HEK293T (cell line): ENCODE measurements around the gene SEMA4D.

Source experiments
- CTCF ChIA-PET: fragments of 350-600 bp; formaldehyde crosslinking; extraction: SDS; loops from one replicate; lab custom pipeline; 2021; ENCODE audit warnings: antibody characterized with exemption, inconsistent platforms; lab: Yijun Ruan, JAX
- POLR2A ChIA-PET: fragments of 350-600 bp; formaldehyde crosslinking; extraction: SDS; loops from one replicate; lab custom pipeline; 2020; ENCODE audit warnings: antibody characterized with exemption, inconsistent platforms; lab: Yijun Ruan, JAX
- DNase-seq: peaks from one replicate; pipeline ENCODE4 v3.0.0; 2012; ENCODE audit warnings: mixed read lengths; ENCODE audit errors: extremely low spot score
- ARNT ChIP-seq: fragments of 450-650 bp; IDR thresholded peaks from 2 replicates; pipeline ENCODE4 v1.6.1; 2017; ENCODE audit warnings: mild to moderate bottlenecking
- BHLHE40 ChIP-seq: fragments of 450-650 bp; IDR thresholded peaks from 2 replicates; pipeline ENCODE4 v1.6.1; 2016; ENCODE audit warnings: mild to moderate bottlenecking, moderate library complexity, borderline replicate concordance
- CTBP1 ChIP-seq: fragments of 450-650 bp; IDR thresholded peaks from 2 replicates; pipeline ENCODE4 v1.6.1; 2016; ENCODE audit warnings: borderline replicate concordance
- ELF4 ChIP-seq: fragments of 450-650 bp; IDR thresholded peaks from 2 replicates; pipeline ENCODE4 v1.6.1; 2017; ENCODE audit warnings: antibody characterized with exemption
- FOXA1 ChIP-seq: fragments of 450-650 bp; IDR thresholded peaks from 2 replicates; pipeline ENCODE4 v1.6.1; 2016; ENCODE audit warnings: mild to moderate bottlenecking
- FOXK2 ChIP-seq: fragments of 450-650 bp; IDR thresholded peaks from 2 replicates; pipeline ENCODE4 v1.6.1; 2016; ENCODE audit warnings: mild to moderate bottlenecking
- FOXM1 ChIP-seq: fragments of 450-650 bp; IDR thresholded peaks from 2 replicates; pipeline ENCODE4 v1.6.1; 2017; ENCODE audit warnings: mild to moderate bottlenecking, borderline replicate concordance
- HDGF ChIP-seq: fragments of 450-650 bp; IDR thresholded peaks from 2 replicates; pipeline ENCODE4 v1.6.1; 2017; ENCODE audit warnings: antibody characterized with exemption, borderline replicate concordance
- L3MBTL2 ChIP-seq: fragments of 450-650 bp; conservative IDR thresholded peaks from 2 replicates; pipeline ENCODE4 v1.6.1; 2016; ENCODE audit warnings: mild to moderate bottlenecking
- LEF1 ChIP-seq: fragments of 450-650 bp; IDR thresholded peaks from 2 replicates; pipeline ENCODE4 v1.6.1; 2017; ENCODE audit warnings: mild to moderate bottlenecking, borderline replicate concordance
- NFRKB ChIP-seq: fragments of 450-650 bp; IDR thresholded peaks from 2 replicates; pipeline ENCODE4 v1.6.1; 2016; ENCODE audit warnings: mild to moderate bottlenecking, moderate library complexity
- PKNOX1 ChIP-seq: fragments of 450-650 bp; IDR thresholded peaks from 2 replicates; pipeline ENCODE4 v1.6.1; 2016
- SP1 ChIP-seq: fragments of 450-650 bp; IDR thresholded peaks from 2 replicates; pipeline ENCODE4 v1.6.1; 2017
- SUZ12 ChIP-seq: fragments of 450-650 bp; IDR thresholded peaks from 2 replicates; pipeline ENCODE4 v1.6.1; 2016; ENCODE audit warnings: mild to moderate bottlenecking
- TARDBP ChIP-seq: fragments of 450-650 bp; IDR thresholded peaks from 2 replicates; pipeline ENCODE4 v1.6.1; 2016
- ZNF384 ChIP-seq: fragments of 450-650 bp; IDR thresholded peaks from 2 replicates; pipeline ENCODE4 v1.6.1; 2016

Gene SEMA4D

GRCh38 chr9:89531766-89532165 is 33.9 kb upstream of the SEMA4D start:
- DNase-seq = no peak
- POLR2A ChIA-PET = no interaction called here
- CTCF ChIA-PET = no interaction called here
- TF ChIP-seq SP1 (no peak), FOXA1 (no peak), NFRKB (no peak), TARDBP (no peak), CTBP1 (no peak), ELF4 (no peak), BHLHE40 (no peak), PKNOX1 (no peak), FOXM1 (no peak), HDGF (no peak), ARNT (no peak), L3MBTL2 (no peak), ZNF384 (no peak), SUZ12 (no peak), LEF1 (no peak), FOXK2 (no peak)

- no peak for DNase-seq
- no peak for TF ChIP-seq ZNF384
- no peak for TF ChIP-seq FOXA1
- TF ChIP-seq SUZ12 = no peak
- TF ChIP-seq NFRKB = no peak
- no peak for TF ChIP-seq ELF4
- CTCF ChIA-PET = interaction anchor here (1.2 kb wide), 1 partner anchor 18 kb away, joined by 5 read pairs; no protein-coding TSS in a partner anchor
- POLR2A ChIA-PET = no interaction called here
These were observed 32.8 kb upstream of the SEMA4D start for GRCh38 chr9:89530726-89531125.

GRCh38 chr9:89529243-89530035 is 31.5 kb upstream of the SEMA4D start:
- POLR2A ChIA-PET = no interaction called here
- CTCF ChIA-PET = no interaction called here
- no peak for TF ChIP-seq NFRKB
- TF ChIP-seq PKNOX1 = no peak
- TF ChIP-seq ARNT = no peak
- TF ChIP-seq FOXK2 = no peak
- DNase-seq = no peak

- DNase-seq = no peak
- CTCF ChIA-PET = interaction anchor here (0.6 kb wide), 1 partner anchor 19 kb away, joined by 3 read pairs; no protein-coding TSS in a partner anchor
- POLR2A ChIA-PET = no interaction called here
- no peak for TF ChIP-seq ELF4
- TF ChIP-seq LEF1 = no peak
- no peak for TF ChIP-seq FOXM1
- TF ChIP-seq BHLHE40 = no peak
- TF ChIP-seq CTBP1 = no peak
- no peak for TF ChIP-seq NFRKB
- TF ChIP-seq ARNT = no peak
- no peak for TF ChIP-seq FOXK2
- no peak for TF ChIP-seq L3MBTL2
These were observed 30.6 kb upstream of the SEMA4D start for GRCh38 chr9:89528540-89528939.

GRCh38 chr9:89528131-89528530 is 30.2 kb upstream of the SEMA4D start:
- TF ChIP-seq ZNF384 = no peak
- no peak for TF ChIP-seq CTBP1
- TF ChIP-seq PKNOX1 = no peak
- no peak for TF ChIP-seq FOXK2
- no peak for TF ChIP-seq SP1
- TF ChIP-seq BHLHE40 = no peak
- TF ChIP-seq ELF4 = no peak
- TF ChIP-seq LEF1 = no peak
- TF ChIP-seq FOXA1 = no peak
- no peak for TF ChIP-seq FOXM1
- TF ChIP-seq TARDBP = no peak
- TF ChIP-seq L3MBTL2 = no peak
- TF ChIP-seq SUZ12 = no peak
- no peak for TF ChIP-seq HDGF
- TF ChIP-seq NFRKB = no peak
- TF ChIP-seq ARNT = no peak
- no peak for DNase-seq
- POLR2A ChIA-PET = no interaction called here
- CTCF ChIA-PET = interaction anchor here (0.6 kb wide), 1 partner anchor 20 kb away, joined by 3 read pairs; no protein-coding TSS in a partner anchor

GRCh38 chr9:89527084-89527483 is 29.2 kb upstream of the SEMA4D start:
- ChIA-PET CTCF (no interaction called here), POLR2A (no interaction called here)
- no peak for DNase-seq
- TF ChIP-seq ZNF384 (no peak), PKNOX1 (no peak), NFRKB (no peak), BHLHE40 (no peak), FOXM1 (no peak), TARDBP (no peak), SP1 (no peak), CTBP1 (no peak)
